Neural cell (in vitro differentiated cells): ENCODE results near the gene ARID3A.

Source experiments
- EP300 ChIP-seq: fragments of 450-650 bp; conservative IDR thresholded peaks from 2 replicates; pipeline ENCODE4 v1.6.1; 2014; ENCODE audit warnings: antibody characterized with exemption, mild to moderate bottlenecking, moderate library complexity; ENCODE audit not compliant: poor library complexity, severe bottlenecking
- EZH2 ChIP-seq: fragments of 200-600, 300-800 bp; shearing (Covaris generic), sonication (generic); IDR thresholded peaks from 2 replicates; pipeline ENCODE4 v1.6.1; 2014; ENCODE audit warnings: antibody characterized with exemption, low read length, borderline replicate concordance, mild to moderate bottlenecking; ENCODE audit not compliant: insufficient read depth, poor library complexity, severe bottlenecking
- POLR2AphosphoS5 ChIP-seq: IDR thresholded peaks from 2 replicates; pipeline ENCODE4 v1.6.1; 2012
- SMC3 ChIP-seq: fragments of 450-650 bp; conservative IDR thresholded peaks from 2 replicates; pipeline ENCODE4 v1.6.1; 2014; ENCODE audit warnings: antibody characterized with exemption, mild to moderate bottlenecking, moderate library complexity; ENCODE audit not compliant: poor library complexity
- TAF1 ChIP-seq: IDR thresholded peaks from 2 replicates; pipeline ENCODE4 v1.6.1; 2012; ENCODE audit warnings: low read depth
- TF ChIP-seq, protein P1 (sequence below): fragments of 450-650 bp; IDR thresholded peaks from 2 replicates; pipeline ENCODE4 v1.5.1; 2014; ENCODE audit warnings: antibody characterized with exemption, mild to moderate bottlenecking, moderate library complexity; ENCODE audit not compliant: poor library complexity, severe bottlenecking

DNA sequence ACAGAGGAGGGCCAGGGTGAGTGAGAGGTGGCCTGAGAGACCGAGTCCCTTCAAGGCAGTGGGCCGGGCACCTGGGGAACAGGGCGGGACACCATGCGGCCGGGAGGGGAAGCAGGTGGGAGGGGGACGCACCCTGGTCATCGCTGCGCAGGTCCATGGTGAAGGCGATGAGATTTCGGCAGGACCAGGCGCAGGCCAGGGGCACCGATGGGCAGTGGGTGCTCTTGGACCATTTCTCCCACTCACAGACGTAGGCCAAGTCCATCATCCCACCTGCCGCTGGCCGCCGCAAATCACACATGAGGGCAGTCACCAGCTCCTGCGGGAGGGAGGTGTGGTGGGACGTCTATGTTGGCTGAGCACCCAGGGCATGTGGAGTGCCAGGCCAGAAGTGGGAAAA lies 35.0 kb upstream of the ARID3A start:
- TF ChIP-seq, protein P1, sequence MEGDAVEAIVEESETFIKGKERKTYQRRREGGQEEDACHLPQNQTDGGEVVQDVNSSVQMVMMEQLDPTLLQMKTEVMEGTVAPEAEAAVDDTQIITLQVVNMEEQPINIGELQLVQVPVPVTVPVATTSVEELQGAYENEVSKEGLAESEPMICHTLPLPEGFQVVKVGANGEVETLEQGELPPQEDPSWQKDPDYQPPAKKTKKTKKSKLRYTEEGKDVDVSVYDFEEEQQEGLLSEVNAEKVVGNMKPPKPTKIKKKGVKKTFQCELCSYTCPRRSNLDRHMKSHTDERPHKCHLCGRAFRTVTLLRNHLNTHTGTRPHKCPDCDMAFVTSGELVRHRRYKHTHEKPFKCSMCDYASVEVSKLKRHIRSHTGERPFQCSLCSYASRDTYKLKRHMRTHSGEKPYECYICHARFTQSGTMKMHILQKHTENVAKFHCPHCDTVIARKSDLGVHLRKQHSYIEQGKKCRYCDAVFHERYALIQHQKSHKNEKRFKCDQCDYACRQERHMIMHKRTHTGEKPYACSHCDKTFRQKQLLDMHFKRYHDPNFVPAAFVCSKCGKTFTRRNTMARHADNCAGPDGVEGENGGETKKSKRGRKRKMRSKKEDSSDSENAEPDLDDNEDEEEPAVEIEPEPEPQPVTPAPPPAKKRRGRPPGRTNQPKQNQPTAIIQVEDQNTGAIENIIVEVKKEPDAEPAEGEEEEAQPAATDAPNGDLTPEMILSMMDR = no peak
- TF ChIP-seq EZH2 = no peak
- TF ChIP-seq SMC3 = no peak
- TF ChIP-seq EP300 = no peak
- TF ChIP-seq POLR2AphosphoS5 = no peak
- no peak for TF ChIP-seq TAF1
